GM03348 (cell line): ENCODE measurements around the gene CCNT1.
"Not testable (repeated sequence)": the region's sequence is repeated elsewhere in the genome, so short reads cannot be mapped to it uniquely, and the experiment has no call there.

Experiments used
- DNase-seq: peaks from one replicate; pipeline ENCODE4 v3.0.0; 2012; ENCODE audit warnings: low spot score

The CCNT1 gene

DNA sequence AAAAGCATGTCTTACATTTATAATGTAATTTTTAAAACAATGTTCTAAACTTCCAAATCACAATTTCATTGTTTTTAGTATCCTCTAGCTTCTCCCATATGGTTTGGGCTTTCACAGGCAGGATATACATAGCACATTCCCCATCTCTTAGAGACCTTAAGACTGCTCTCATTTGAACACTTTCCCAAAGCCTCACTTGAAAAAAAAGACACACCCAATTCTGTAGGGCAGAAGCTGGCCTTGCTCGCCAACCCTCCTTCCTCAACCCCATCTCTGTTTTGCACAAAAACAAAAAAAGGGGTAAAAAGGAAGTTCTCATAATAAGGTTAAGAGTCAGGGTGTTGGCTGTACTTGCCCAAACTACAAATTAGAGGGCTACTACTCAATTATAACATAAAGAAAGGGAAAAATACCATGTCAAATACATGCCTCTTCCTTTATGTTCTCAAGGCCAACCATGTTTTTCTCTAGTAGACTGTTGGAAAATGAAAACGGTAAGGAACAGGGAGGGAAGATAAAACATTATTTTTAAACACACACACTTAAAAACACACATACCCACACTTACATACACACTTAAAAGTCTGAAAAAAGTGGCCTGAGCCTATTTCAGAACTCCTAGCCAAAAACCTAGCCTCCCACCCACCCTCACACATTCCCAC is 24.6 kb downstream of the CCNT1 start:
- DNase-seq: no peak

DNA sequence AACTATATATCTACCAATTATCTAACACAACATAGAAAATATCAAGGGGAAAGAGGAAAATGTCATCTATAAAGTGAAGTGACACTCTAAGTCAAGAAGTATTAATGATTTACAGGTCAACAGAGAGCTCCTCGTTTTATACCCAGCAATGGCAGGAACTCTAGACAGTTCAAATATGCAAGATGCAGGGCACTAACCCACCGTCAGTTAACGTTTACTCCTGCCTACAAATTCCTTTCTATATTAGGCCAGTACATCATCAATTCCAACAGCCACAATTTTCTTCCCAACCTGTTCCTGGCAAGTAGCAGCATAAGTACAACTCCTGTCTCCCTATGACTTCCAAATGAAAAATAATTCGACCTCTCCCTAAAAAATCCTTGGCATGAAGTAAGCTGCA is 25.5 kb downstream of the CCNT1 start:
- DNase-seq: no peak

DNA sequence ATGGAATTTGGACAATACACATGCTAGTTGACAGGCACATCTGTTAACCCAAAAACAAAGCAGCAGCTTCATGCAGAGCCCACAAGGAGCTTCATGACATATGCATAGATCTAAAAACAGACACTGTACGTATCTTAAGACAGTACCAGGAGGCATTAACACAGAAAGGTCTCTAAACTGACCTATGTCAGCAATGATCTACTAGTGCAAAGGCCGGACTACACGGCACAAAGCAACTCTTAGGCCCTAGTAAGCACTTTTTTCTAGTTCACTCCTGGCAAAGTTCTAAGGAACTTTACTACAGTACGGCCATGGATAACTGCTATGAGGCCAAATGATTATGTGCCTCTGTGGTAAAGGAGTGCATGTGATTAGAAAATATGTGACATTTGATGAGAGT is 26.1 kb downstream of the CCNT1 start:
- DNase-seq: no peak

DNA sequence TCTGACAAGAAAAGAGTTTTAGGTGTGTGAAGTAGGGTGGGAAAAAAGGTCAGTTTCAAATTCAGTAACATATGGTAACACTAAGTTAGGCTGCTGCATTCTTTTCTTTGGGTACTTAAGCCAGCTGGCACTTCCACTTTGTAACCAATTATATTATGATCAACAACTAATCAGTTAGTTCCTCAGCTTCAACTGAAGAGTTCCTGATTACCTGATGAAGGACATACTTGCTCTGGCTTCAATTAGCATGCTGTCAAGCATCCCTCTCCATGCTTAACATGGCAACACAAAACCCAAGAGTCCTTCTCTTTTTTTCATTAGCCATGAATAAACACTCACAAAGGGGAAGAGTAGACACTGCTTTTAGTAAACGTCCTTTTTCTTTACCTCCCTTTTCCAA is 27.7 kb downstream of the CCNT1 start:
- DNase-seq: no peak

DNA sequence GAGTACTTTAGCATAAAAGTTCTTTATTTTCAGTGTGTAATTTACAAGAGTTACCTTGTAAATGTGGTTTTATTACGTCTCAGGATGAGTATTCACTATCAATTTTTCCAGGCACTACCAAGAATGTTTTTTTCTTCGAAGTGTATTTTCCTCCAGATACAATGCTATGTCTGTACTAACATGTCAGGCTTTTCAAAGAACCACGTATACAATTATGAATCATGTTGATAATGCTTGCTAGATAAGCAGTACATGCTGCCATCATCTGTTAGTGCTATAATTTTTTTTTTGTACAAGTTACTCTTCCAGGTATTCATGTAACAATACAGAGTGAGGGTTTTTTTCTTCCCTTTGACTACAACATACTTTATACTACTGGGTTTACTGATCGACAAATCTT is 28.9 kb downstream of the CCNT1 start:
- no peak for DNase-seq

DNA sequence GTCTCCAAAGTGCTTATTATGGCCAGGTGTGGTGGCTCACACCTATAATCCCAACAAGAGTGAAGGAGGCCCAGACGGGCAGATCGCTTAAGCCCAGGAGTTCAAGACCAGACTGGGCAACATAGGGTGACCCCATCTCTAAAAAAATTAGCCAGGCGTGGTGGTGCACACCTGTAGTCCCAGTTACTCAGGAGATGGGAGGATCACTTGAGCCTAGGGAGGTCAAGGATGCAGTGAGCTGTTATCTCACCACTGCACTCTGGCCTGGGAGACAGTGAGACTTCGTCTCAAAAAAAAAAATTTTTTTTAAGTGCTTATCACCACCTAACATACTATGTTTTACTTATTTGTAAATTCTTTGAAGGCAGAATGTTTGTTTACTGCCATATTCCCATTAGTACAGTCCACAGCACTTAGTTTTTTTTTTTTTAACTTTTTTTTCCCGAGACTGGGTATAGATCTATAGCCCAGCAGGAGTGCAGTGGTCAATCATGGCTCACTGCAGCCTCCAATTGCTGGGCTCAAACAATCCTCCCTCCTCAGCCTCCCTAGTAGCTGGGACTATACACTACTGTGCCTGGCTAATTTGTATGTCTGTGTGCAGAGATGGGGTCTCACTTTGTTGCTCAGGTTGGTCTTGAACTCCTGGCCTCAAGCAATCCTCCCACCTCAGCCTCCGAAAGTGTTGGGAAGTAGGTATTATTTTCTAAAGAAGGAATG is 29.7 kb downstream of the CCNT1 start:
- DNase-seq: no peak

DNA sequence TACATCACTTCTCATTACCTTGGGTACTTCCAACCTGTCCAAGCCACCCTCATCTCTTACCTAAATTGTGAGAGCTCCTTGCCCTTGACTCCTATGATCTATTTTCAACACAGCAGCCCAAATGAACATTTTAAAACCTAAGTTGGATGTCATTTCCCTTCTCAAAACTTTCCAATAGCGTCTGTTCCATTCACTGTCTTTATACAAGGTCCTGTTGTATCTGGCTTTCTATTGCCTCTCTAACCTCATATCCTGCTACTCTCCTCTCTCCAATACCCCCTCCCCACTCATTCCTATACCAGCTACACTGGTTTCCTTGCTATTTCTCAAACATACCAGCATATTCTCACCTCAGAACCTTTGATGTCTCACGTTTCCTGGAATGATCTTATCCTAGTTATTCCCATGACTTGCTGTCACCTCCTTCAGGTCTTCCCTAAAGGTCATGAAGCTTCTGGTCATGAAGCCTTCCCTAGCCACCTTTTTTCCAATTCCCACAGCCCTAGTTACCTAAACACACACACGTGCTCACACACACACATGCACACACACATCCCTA is 30.4 kb downstream of the CCNT1 start:
- no peak for DNase-seq

DNA sequence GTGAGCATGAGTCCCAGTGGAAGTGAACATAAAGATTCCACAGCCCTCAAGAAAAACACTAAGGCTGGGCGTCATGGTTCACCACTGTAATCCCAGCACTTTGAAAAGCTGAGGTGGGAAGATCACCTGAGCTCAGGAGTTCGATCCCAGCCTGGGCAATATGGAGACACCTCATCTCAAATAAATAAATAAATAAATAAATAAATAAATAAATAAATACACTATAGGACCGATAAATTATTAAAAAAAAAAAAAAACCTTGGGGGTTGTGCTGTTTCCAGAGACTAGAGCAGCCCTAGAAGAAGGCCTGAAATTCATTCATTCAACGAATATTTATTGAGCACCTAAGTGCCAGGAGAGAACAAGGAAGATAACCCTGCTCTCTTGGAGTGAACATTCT is 33.0 kb downstream of the CCNT1 start:
- DNase-seq: no peak

DNA sequence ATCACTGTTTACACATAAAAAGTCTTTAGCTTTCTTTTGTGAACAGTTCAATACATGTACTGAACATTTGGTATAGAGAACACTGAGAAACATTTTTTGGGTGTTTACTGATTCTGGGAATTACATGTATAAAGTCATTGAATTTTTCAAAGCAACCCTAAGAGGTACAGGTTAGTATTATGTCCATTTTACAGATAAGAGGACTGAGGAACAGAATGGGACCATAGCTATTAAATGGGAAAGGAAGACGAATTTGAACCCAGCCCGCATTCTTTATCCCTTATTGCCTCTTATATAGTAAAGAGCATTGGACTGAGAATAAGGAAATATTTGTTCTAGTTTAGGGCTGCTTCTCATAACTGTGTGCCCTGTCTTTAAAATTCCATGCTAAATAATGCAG is 33.6 kb downstream of the CCNT1 start:
- no peak for DNase-seq

DNA sequence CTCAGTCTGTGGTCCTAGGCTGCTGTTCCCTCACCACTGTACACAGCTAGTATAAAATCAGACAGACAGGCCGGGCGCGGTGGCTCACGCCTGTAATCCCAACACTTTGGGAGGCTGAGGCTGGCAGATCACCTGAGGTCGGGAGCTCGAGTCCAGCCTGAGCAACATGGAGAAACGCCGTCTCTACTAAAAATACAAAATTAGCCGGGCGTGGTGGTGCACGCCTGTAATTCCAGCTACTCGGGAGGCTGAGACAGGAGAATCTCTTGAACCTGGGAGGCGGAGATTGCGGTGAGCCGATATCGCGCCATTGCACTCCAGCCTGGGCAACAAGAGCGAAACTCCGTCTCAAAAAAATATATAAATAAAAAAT is 34.0 kb downstream of the CCNT1 start:
- not testable (repeated sequence) for DNase-seq

DNA sequence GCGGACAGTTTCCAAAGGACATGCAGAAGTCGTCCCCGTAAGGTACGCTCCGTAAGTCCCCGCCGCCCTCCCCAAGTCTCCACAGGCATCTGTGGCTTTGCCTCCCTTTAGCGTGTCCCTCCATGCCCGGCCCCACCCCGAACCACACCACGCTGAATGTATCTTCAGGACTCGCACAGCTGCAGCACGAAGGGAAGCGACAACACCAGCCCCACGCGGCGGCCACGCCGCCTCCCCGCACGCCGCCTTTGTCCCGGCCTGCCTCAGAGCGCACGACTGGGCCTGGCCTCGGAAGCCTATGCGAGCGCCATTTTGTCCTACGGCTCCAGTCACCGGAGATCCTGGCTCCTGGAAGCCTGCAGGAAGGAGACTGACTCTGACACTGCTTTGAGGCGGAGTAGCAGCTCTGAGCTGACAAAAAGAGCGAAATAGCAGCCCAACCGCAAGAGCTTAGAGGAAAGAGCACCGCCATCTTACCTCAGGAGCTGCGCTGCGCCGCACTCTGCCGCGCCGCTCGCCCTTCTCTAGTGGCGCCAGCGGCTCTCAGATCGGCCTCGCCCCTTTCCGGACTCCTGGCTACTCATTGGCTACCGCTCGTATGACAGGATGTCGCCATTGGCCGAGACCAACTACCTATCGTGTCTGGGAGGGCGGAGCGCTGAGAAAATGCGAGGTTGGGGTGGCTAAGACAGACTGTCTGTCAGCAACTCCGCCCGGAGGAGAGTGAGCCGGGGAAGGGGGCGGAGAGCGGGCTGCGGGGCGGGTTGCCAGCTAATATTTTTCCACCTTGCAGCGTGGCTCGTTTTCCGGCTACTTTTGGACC is 34.6 kb downstream of the CCNT1 start, which contains the start of gene KANSL2:
TSS of gene KANSL2 (minus strand) at position 529 of the 823 bp plus-strand sequence. CDS start 606 bp downstream, outside the sequence.
- peak; percentile 99 for DNase-seq

DNA sequence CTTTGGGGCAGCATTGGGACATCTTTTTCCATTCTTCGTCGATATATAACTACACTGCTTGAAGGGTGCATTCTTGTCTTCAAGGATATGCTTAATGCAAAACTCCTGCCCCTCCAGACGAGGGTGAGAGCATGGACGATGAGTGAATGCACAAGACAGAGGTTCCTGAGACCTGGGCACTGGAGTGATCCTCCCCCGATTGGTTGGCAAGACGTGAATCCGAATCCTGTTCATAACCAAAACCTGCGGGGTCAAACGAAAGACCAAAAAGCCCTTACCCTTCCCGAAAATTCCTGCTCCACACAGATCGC is 35.2 kb downstream of the CCNT1 start:
- peak; percentile 38 for DNase-seq

DNA sequence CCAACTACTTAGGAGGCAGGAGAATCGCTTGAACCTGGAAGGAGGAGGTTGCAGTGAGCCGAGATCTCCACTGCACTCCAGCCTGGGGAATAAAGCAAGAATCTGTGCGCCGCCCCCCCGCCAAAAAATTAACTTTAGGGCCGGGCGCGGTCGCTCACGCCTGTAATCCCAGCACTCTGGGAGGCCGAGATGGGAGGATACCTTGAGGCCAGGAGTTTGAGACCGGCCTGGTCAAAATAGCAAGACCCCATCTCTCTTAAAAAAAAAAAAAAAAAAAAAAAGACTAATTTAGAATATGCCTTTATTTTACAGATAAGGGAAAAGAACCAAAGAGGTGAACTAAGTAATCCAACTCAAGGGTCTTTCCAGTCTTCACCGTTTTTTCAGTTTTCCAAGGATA is 35.6 kb downstream of the CCNT1 start:
- DNase-seq: no peak

DNA sequence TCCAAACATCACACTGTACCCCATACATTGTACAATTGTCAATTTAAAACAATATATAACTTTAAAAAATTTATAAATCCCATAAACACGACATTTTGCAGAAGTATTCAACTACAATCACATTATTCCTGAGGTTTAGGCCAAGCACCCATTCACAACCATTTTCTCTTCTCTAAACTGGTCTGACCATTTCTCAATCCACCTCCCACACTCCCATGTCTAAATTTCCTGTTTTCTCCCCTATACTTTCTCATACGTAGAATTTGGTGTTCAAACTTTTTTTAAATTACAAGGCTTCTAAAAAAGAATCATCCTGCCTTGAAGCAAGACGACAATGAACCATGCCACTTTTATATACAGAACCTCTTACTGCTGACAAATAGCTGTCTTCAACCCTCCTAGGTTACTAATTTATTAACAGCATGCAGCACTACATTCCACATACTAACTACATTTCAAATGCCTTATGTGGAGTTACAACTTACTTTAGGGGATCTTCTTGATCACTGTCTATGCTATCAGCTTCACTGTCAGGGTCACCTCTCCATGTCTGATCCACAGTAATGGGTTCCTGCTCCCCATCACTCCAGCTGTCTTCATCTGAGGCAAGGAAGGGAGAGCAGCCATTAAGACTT is 37.8 kb downstream of the CCNT1 start:
- no peak for DNase-seq

DNA sequence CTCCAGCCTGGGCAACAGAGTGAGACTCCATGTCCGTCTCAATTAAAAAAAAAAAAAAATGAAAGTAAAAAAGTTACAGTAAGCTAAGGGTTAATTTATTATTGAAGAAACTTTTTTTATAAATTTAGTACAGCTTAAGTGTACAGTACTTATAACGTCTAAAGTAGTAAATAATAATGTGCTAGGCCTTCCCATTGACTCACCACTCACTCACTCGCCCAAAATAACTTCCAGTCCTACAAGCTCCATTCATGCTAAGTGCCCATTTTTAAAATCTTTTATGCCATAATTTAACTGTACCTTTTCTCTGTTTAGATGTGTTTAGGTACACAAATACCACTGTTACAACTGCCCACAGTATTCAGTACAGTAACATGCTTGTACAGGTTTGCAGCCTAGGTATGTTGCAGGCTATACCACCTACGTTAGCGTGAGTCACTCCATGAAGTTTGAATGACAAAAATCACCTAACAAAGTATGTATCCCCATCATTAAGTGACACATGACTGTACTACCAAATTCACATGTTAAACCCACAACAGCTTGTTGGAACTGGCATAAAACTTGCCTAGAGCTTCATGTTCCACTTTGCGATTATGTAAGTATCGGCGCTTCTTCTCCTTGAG is 45.2 kb downstream of the CCNT1 start:
- no peak for DNase-seq

DNA sequence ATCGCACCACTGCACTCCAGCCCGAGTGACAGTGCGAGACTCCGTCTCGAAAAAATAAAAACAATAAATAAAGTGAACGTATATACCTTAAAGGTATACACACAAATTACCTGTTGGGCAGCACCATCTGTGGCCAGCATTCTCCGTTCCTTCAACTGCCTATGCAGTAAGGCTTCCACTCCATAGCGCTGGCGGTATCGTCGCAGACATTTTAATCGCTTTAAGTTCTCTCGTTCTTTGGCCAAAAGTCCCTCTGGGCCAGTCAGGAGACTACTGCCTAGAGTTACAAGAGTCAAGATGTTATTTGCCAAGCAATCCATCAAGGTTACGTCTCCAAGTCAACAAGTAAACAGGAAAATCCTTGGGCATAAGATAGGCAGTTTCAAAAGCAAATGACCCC is 47.5 kb downstream of the CCNT1 start:
- DNase-seq: no peak

DNA sequence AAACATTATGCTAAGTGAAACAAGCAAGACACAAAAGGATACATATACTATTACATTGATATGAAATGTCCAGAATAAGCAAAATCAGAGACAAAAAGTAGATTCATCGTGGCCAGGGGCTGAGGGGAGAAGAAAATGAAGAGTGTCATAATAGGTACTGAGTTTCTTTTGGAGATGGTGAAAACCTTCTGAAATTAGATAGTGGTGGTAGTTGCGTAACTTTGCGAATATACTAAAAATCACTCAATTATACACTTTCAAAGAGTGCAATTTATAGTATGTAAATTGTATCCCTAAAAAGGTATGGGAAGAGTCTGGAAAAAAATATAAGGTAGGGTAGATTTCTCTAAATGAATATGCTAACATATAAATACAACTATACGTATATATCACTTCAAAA is 56.6 kb downstream of the CCNT1 start:
- DNase-seq: no peak

DNA sequence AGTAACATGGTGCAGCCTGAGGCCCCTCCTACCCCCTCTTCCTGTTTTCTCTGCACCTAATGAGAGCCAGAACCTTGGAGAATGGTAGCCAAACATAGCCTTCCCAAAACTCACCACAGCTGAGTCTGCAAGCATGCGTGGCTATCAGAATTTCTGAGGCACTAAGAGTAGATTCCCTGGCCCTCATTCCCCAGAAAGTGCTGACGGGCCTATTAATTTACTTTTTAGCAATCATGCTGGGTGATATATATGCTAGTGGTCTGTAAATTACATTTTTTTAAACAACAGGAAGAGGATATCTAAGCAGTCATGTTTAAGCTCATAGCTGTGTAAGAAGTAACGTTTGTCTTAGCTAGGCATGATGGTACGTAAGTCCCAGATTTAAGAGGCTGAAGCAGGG is 64.8 kb downstream of the CCNT1 start:
- no peak for DNase-seq

DNA sequence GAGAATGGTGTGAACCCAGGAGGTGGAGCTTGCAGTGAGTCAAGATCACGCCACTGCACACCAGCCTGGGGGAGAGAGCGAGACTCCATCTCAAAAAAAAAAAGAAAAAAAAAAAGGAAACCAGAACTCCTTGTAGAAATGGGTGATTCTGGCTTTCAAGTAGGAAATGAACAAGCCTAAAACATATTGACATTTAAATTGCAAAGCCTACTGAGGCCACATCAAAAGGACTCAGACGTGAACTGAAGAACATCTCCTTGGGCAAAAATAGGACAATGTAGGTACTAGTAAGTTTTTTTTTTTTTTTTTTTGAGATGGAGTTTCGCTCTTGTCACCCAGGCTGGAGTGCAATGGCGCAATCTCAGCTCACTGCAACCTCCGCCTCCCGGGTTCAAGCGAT is 71.2 kb downstream of the CCNT1 start:
- DNase-seq: not testable (repeated sequence)

DNA sequence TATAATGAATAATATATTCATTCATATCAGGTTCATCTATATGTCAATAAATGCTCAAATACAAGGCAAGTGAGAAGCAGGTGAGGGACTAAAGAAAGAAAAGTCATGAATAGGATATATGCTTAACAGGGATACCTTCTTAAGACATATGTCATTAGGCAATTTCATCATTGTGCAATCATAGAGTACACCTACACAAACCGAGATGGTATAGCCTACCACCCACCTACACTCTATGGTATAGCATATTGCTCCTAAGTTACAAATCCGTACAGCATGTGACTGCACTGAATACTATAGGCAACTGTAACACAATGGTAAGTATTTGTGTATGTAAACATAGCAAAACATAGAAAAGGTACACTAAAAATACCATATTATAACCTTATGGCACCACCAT is 73.5 kb downstream of the CCNT1 start:
- no peak for DNase-seq

DNA sequence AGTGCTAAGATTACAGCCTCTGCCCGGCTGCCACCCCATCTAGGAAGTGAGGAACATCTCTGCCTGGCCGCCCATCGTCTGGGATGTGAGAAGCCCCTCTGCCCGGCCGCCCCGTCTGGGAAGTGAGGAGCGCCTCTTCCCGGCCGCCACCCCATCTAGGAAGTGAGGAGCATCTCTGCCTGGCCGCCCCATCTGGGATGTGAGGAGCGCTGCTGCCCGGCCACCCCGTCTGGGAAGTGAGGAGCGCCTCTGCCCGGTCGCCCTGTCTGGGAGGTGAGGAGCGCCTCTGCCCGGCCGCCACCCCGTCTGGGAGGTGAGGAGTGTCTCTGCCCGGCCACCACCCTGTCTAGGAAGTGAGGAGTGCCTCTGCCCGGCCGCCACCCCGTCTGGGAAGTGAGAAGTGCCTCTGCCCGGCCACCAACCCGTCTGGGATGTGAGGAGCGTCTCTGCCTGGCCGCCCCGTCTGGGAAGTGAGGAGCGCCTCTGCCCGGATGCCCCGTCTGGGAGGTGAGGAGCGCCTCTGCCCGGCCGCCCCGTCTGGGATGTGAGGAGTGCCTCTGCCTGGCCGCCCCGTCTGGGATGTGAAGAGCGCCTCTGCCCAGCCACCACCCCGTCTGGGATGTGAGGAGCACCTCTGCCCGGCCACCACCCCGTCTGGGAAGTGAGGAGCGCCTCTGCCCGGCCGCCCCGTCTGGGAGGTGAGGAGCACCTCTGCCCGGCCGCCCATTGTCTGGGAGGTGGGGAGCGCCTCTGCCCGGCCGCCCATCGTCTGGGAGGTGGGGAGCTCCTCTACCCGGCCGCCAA is 74.6 kb downstream of the CCNT1 start:
- not testable (repeated sequence) for DNase-seq
